Bronchial epithelial cell (primary cell): Measurements from ENCODE around the gene RGL2. TPM values are rescaled to one million over a fixed set of nuclear protein-coding genes. Genes with fewer than 3 reads are reported as not detected.
A peak's percentile ranks its signal among the peaks of the same experiment; 100 is the strongest.
"Not testable (repeated sequence)": the region's sequence is repeated elsewhere in the genome, so short reads cannot be mapped to it uniquely, and the experiment has no call there.

Experiments used
- DNase-seq: peaks from one replicate; pipeline ENCODE4 v3.0.0-alpha.2; 2010; ENCODE audit warnings: low read depth
- FAIRE-seq: peaks from 2 replicates; lab custom pipeline; 2011; peaks lifted over from hg19 to GRCh38; lab: Jason Lieb, UNC
- H3K27me3 ChIP-seq: 2 replicates; pipeline ENCODE4 v1.5.1; 2011; ENCODE audit warnings: low read length; ENCODE audit not compliant: control insufficient read depth, insufficient read depth
- H3K36me3 ChIP-seq: 2 replicates; pipeline ENCODE4 v1.5.1; 2011; ENCODE audit warnings: low read length; ENCODE audit not compliant: control insufficient read depth, insufficient read depth
- H3K4me3 ChIP-seq: 2 replicates; pipeline ENCODE4 v1.5.1; 2011; ENCODE audit warnings: mild to moderate bottlenecking, low read depth, low read length, control low read depth
- total RNA-seq: library from RNA; depleted of rRNA; stranded (reverse); fragments of >200 nt; gene quantifications from 2 replicates; pipeline ENCODE4 v1.2.1, GENCODE V29; 2014
- TF ChIP-seq, protein P1 (sequence below): IDR thresholded peaks from 2 replicates; pipeline ENCODE4 v1.5.1; 2011; ENCODE audit warnings: mild to moderate bottlenecking, moderate library complexity, low read length, control low read depth, inconsistent platforms; ENCODE audit not compliant: insufficient read depth, severe bottlenecking

Gene RGL2
- total RNA-seq, 1 donor from 2014 or later: 22.6 TPM

GRCh38 chr6:33278392-33278741 lies 20.4 kb downstream of the RGL2 start:
- no peaks in the 10 kb centered on the region for H3K27me3 ChIP-seq
- peaks cover 25% of the 10 kb centered on the region for H3K36me3 ChIP-seq
- DNase-seq (no peak), FAIRE-seq (no peak)
- H3K4me3 ChIP-seq: no peak overlapping the region
- TF ChIP-seq, protein P1, sequence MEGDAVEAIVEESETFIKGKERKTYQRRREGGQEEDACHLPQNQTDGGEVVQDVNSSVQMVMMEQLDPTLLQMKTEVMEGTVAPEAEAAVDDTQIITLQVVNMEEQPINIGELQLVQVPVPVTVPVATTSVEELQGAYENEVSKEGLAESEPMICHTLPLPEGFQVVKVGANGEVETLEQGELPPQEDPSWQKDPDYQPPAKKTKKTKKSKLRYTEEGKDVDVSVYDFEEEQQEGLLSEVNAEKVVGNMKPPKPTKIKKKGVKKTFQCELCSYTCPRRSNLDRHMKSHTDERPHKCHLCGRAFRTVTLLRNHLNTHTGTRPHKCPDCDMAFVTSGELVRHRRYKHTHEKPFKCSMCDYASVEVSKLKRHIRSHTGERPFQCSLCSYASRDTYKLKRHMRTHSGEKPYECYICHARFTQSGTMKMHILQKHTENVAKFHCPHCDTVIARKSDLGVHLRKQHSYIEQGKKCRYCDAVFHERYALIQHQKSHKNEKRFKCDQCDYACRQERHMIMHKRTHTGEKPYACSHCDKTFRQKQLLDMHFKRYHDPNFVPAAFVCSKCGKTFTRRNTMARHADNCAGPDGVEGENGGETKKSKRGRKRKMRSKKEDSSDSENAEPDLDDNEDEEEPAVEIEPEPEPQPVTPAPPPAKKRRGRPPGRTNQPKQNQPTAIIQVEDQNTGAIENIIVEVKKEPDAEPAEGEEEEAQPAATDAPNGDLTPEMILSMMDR: no peak

GRCh38 chr6:33277663-33278391 lies 20.9 kb downstream of the RGL2 start:
- DNase-seq: no peak
- H3K27me3 ChIP-seq: no peaks in the 10 kb centered on the region
- peak overlapping the region; percentile 52 for H3K4me3 ChIP-seq
- H3K36me3 ChIP-seq: peaks cover 30% of the 10 kb centered on the region
- TF ChIP-seq, protein P1: no peak
- no peak for FAIRE-seq

DNA sequence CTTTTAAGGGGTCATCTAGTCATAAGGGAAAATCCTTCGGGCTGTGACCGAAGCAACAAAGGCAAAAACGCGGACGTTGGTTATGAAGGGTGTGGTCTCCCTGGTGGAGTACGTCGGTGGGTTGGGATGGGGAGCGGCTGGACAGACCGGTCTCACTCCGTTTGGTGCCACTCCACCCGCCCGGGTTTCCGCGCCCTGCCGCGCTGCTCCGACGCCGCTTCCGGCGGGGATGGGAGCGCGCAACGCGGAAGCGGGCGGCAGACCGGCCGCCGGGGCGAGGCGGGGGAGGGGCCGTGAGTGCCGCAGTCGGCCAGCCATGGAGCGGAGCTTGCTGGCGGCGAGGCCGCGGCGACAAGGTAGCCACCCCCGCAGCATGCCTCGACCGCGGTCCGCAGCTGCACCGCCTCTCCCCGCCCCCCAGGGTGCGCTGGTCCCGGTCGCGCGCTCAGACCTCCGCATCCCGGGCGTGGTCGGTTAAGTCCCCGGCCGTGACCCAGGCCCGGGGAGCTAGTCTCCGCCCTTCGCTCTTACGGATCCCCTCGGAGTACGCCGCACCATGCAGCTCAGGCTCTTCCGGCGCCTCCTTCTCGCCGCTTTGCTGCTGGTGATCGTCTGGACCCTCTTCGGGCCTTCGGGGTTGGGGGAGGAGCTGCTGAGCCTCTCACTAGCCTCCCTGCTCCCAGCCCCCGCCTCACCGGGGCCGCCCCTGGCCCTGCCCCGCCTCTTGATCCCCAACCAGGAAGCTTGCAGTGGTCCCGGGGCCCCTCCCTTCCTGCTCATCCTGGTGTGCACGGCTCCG lies 21.7 kb downstream of the RGL2 start, which contains the start of gene B3GALT4:
Gene B3GALT4, plus strand, starts transcription at position 260 of the 799 bp plus-strand sequence. Its CDS starts 297 bp downstream, at position 557.
- TF ChIP-seq, protein P1: peak; percentile 65

DNA sequence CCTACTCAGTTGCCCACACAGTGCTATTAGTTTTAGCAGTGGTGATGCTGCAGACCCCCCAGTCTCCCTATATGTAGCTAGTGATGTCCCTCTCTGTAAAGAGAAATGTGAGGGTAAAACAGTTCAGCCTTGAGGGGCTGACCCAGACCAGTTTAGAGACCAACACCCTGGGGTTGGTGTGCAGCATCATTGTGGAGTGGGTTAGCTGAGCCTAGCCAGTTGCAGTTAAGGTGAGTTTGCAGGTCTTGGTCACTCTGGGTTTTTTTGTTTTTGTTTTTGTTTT lies 22.2 kb downstream of the RGL2 start:
- Histone ChIP-seq H3K36me3 (peaks cover 35% of the 10 kb centered on the region), H3K4me3 (peak overlapping the region; percentile 52), H3K27me3 (no peaks in the 10 kb centered on the region)
- FAIRE-seq (no peak), DNase-seq (no peak)
- TF ChIP-seq, protein P1: no peak

More for the DNA sequence above, 21.7 kb downstream of the RGL2 start, which contains the start of gene B3GALT4:
- FAIRE-seq (no peak), DNase-seq (peak; percentile 81)
- H3K27me3 ChIP-seq: no peaks in the 10 kb centered on the region
- H3K4me3 ChIP-seq: peak within 1 kb of the TSS; percentile 52
- peaks cover 35% of the 10 kb centered on the region for H3K36me3 ChIP-seq

DNA sequence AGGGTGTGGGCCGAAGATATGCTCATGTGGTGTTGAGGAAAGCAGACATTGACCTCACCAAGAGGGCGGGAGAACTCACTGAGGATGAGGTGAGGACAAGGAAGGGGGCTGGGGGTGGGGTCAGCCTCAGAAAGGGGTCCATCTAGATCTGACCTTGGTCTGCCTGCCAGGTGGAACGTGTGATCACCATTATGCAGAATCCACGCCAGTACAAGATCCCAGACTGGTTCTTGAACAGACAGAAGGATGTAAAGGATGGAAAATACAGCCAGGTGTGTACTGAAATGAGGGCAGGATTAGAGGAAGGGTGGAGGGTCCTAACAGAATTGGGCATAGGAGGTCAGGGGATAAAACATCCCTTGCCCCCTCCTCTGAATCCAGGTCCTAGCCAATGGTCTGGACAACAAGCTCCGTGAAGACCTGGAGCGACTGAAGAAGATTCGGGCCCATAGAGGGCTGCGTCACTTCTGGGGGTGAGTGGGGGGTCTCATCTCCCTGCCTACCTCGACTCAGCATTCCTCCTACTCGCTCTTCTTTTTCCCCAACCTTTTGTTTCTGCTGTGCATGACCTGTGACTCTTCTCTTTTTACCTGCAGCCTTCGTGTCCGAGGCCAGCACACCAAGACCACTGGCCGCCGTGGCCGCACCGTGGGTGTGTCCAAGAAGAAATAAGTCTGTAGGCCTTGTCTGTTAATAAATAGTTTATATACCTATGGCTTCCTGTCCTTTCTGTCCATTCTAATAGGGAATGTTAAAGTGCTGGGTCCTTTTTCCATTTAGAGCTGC lies 22.8 kb downstream of the RGL2 start:
- not testable (repeated sequence) for DNase-seq, H3K27me3 ChIP-seq
- H3K36me3 ChIP-seq: peaks cover 35% of the 10 kb centered on the region
- peak; percentile 32 for FAIRE-seq
- peak overlapping the region; percentile 52 for H3K4me3 ChIP-seq
